DMS53 treated with DMSO at 0.1 percent for 48 hours (cell line): ENCODE measurements around the gene BCAR1.
"Not testable (repeated sequence)": the region's sequence is repeated elsewhere in the genome, so short reads cannot be mapped to it uniquely, and the experiment has no call there.

ENCODE experiments used
- DNase-seq: peaks from one replicate; lab custom pipeline; 2025; ENCODE audit not compliant: unreplicated experiment; lab: John Stamatoyannopoulos, UW

Gene BCAR1

GRCh38 chr16:75251280-75252048, at the start of gene BCAR1:
Gene BCAR1 (minus strand): TSS chr16:75251624. CDS start chr16:75251482, 142 bp downstream.
- DNase-seq, result peak; percentile 63

- no peak for DNase-seq
These were observed 46.8 kb upstream of the BCAR1 start for GRCh38 chr16:75298267-75298666.

- DNase-seq, result no peak
These were observed 45.2 kb upstream of the BCAR1 start for GRCh38 chr16:75296606-75297005.

- no peak for DNase-seq
These were observed 43.5 kb upstream of the BCAR1 start for GRCh38 chr16:75294773-75295459.

- no peak for DNase-seq
These were observed 42.3 kb upstream of the BCAR1 start for GRCh38 chr16:75293772-75294171.

GRCh38 chr16:75293173-75293572, 41.7 kb upstream of the BCAR1 start:
- DNase-seq, result no peak

- DNase-seq, result no peak
These were observed 41.3 kb upstream of the BCAR1 start for GRCh38 chr16:75292691-75293090.

GRCh38 chr16:75289189-75289588, 37.8 kb upstream of the BCAR1 start:
- DNase-seq, result no peak

GRCh38 chr16:75288596-75289120, 37.2 kb upstream of the BCAR1 start:
- DNase-seq, result no peak

- no peak for DNase-seq
These were observed 36.8 kb upstream of the BCAR1 start for GRCh38 chr16:75288181-75288580.

- DNase-seq, result no peak
These were observed 36.3 kb upstream of the BCAR1 start for GRCh38 chr16:75287708-75288107.

GRCh38 chr16:75286389-75286788, 35.0 kb upstream of the BCAR1 start:
- no peak for DNase-seq

GRCh38 chr16:75282466-75283281, 31.2 kb upstream of the BCAR1 start:
- no peak for DNase-seq

GRCh38 chr16:75281826-75282225, 30.4 kb upstream of the BCAR1 start:
- no peak for DNase-seq

- not testable (repeated sequence) for DNase-seq
These were observed 29.6 kb upstream of the BCAR1 start for GRCh38 chr16:75281009-75281408.

- DNase-seq, result no peak
These were observed 28.9 kb upstream of the BCAR1 start for GRCh38 chr16:75280331-75280804.

- DNase-seq, result no peak
These were observed 27.9 kb upstream of the BCAR1 start for GRCh38 chr16:75279305-75279704.

GRCh38 chr16:75273054-75273925, 21.9 kb upstream of the BCAR1 start:
- no peak for DNase-seq

GRCh38 chr16:75272629-75273028, 21.2 kb upstream of the BCAR1 start:
- not testable (repeated sequence) for DNase-seq

- no peak for DNase-seq
These were observed 20.7 kb upstream of the BCAR1 start for GRCh38 chr16:75272097-75272551.
